HG02981 (cell line): ENCODE results near the gene PRM3.

Experiments
- ATAC-seq: cut with Tn5 transposase; IDR thresholded peaks from one replicate; pipeline ENCODE4 v1.9.1; 2021; ENCODE audit warnings: mild to moderate bottlenecking, moderate library complexity; ENCODE audit not compliant: unreplicated experiment

Gene PRM3

DNA sequence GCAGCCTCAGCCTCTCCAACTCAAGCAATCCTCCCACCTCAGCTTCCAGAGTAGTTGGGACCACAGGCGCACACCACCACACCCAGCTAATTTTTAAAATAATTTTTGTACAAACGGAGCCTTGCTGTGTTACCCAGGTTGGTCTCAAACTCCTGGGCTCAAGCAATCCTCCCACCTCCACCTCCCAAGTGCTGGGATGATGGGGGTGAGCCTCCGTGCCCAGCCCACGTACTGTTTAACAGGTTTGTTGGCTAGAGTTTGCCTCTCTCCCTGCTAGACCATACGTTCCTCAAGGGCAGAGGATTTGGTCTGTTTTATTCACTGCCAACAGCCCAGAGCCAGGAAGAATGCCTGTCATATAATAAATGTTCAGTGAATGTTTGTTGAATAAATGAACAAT, 44.0 kb downstream of the PRM3 start:
- ATAC-seq: no peak

DNA sequence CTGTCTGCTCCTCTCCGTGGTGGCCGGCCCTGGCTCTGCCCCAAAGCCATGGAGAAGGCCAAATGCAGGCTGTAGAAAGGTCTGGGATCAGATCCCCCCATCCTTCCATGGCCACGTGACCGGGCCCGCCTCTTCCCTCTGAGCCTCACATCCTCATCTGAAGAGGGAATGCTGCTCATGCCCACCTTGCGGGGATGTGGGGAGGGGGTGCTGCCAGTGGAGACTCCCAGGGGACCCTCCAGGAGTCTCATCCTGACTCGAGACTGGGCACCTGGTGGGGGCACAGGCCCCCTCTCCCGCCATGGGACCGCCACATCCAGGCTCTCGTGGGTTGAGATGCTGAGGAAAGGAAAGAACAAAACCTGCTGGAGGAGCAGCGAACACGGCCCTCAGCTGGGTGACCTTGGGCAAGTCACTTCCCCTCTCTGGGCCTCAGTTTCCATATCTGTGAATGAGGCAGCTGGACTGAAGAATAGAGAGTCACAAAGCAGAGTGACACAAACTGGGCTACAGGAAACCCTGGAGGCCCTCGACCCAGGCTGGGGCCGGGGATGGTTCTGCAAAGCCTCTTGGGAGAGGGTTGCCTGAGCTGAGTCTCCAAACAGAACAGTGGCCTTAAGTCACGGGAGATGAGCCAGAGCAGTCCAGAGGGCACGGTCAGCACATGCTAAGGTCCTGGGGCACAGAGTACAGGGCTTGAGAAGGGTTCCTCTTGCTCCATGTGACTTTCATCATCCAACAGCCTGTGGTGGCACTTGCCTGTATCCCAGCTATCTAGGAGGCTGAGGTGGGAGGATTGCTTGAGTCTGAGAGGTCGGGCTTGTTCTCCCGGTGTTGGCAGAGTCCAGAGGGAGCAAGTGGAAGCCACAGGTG, 47.5 kb downstream of the PRM3 start:
- no peak for ATAC-seq

DNA sequence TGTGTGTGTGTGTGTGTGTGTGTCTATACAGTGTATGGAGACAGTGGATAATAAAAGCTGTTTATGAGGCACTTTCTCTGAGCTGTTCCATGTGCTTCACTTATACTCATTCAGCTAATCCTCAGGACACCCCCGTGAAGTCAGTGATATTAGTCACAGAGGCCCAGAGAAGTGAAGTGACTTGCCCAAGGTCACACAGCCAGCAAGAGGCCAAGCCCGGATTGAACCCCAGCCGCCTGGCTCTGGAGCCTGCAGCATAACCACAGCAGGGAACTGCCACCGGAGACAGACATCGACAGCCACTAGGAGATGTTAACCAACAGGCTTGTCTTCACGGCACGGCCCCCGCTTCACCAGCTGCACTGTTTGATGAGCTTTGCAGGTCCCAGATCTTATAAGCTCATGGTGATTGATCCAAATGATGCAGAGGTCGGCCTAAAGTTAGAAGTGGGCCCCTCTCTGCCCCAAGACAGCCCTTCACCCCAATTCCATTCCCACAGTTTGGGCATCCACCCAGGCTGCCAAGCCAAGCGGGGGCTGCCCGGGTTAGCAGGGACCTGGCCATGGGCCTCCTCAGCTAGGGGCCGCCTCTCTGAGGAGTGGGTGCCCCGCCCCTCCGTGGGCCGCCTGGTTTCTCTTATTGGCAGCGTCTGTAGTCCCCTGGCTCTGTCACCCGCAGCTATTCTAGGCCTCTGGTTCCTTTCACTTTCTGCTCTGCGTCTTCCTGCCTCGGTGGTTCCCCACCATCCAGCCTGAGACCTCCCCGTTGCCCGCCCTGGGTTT, 48.3 kb downstream of the PRM3 start:
- ATAC-seq: peak; percentile 82

DNA sequence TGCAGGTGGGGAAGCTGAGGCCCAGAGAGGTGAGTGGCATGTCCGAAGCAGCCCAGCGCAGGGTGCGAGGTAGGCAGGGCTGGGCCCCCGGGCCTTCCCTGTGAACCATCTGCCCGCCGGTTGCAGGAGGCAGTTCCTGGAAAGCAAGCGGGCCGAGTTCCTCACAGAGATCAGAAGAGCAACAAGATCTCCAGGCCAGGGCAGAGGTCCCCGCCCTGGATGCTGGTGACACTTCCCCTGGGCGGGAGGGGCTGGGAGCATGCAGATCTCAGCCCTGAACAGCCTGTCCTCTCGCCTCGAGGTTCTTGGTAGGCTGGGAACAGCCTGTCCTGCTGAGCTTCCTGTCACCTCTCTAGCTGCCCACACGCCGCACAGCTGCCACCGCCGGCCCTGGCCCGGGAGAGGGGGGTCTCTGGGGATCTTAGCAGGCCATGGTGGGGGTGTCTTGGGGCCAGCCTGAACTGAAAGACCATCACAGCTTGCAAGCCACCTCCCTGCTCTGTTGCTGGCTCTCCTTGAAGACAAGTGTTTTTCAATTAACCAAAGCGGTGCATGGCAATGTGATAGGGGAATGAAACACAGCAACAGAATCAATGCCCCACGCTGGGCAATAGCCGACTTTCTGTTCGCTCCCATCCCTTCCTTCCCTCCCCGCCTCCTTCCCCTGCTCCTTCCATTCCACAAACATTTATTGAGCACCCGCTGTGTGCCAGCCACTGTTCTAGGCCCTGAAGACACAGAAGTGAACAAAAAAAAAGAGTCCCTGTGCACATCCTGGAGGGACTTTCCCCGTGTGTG, 49.1 kb downstream of the PRM3 start:
- ATAC-seq: peak; percentile 40
